ENCODE measurements around the gene CORO2B. TPM values are rescaled to one million over a fixed set of nuclear protein-coding genes. Genes with fewer than 3 reads are reported as not detected.

CORO2B gene
- total RNA-seq, 4 donors from 2014 or later, result 0.80 to 4.5 (median 2.3) TPM

- TF ChIP-seq POLR2A (IDR thresholded peaks at IDR 0.05), result no peak
- TF ChIP-seq CTCF (IDR thresholded peaks at IDR 0.05), result no peak
- intact Hi-C loops (cut with DNase I; ENCODE audit: low total_unique reads), result no loop called here
- no peak overlapping the region for H3K4me3 ChIP-seq (ENCODE audit: low read depth, poor library complexity, severe bottlenecking)
- DNase-seq (ENCODE audit: low spot score in 2 of 2), result no peak
- WGBS, 2 donors, result 55 to 65% methylated on average over 8 of the region's 8 CpGs
Measured at GRCh38 chr15:68586274-68586961, 7.6 kb downstream of the CORO2B start.

- DNase-seq (ENCODE audit: low spot score in 2 of 2), result no peak
- WGBS, 2 donors, result 87 to 91% methylated on average over 4 of the region's 4 CpGs
- TF ChIP-seq CTCF (IDR thresholded peaks at IDR 0.05) (no peak), POLR2A (IDR thresholded peaks at IDR 0.05) (no peak)
- intact Hi-C loops (cut with DNase I; ENCODE audit: low total_unique reads), result no loop called here
- H3K4me3 ChIP-seq (ENCODE audit: low read depth, poor library complexity, severe bottlenecking), result no peak overlapping the region
Measured at GRCh38 chr15:68587769-68588385, 9.1 kb downstream of the CORO2B start.

- intact Hi-C loops (cut with DNase I; ENCODE audit: low total_unique reads), result no loop called here
- no peak overlapping the region for H3K4me3 ChIP-seq (ENCODE audit: low read depth, poor library complexity, severe bottlenecking)
- DNase-seq (ENCODE audit: low spot score in 2 of 2), result no peak
- WGBS, 2 donors, result 80 to 88% methylated on average over 2 of the region's 2 CpGs
- TF ChIP-seq POLR2A (IDR thresholded peaks at IDR 0.05) (no peak), CTCF (IDR thresholded peaks at IDR 0.05) (no peak)
Measured at GRCh38 chr15:68589053-68589452, 10.3 kb downstream of the CORO2B start.

- no peak for DNase-seq (ENCODE audit: low spot score in 2 of 2)
- H3K4me3 ChIP-seq (ENCODE audit: low read depth, poor library complexity, severe bottlenecking), result no peak overlapping the region
- 73 to 77% methylated on average over 14 to 15 of the region's 15 CpGs for WGBS, 2 donors
- intact Hi-C loops (cut with DNase I; ENCODE audit: low total_unique reads), result no loop called here
- TF ChIP-seq POLR2A (IDR thresholded peaks at IDR 0.05) (no peak), CTCF (IDR thresholded peaks at IDR 0.05) (no peak)
Measured at GRCh38 chr15:68589783-68590710, 11.3 kb downstream of the CORO2B start.

- no peak for TF ChIP-seq POLR2A (IDR thresholded peaks at IDR 0.05)
- no peak for TF ChIP-seq CTCF (IDR thresholded peaks at IDR 0.05)
- H3K4me3 ChIP-seq (ENCODE audit: low read depth, poor library complexity, severe bottlenecking), result no peak overlapping the region
- no peak for DNase-seq (ENCODE audit: low spot score in 2 of 2)
- intact Hi-C loops (cut with DNase I; ENCODE audit: low total_unique reads), result no loop called here
- WGBS, 2 donors, result 82 to 87% methylated on average over 9 of the region's 9 CpGs
Measured at GRCh38 chr15:68590721-68591389, 12.1 kb downstream of the CORO2B start.
